Spleen (tissue), 11 donors: ENCODE results near the gene MYF5. TPM values are rescaled to one million over a fixed set of nuclear protein-coding genes. Genes with fewer than 3 reads are reported as not detected.

Experiments used
- DNase-seq: peaks from one replicate; pipeline ENCODE4 v3.0.0-alpha.2; 2020
- H3K27ac ChIP-seq, 8 donors: fragments of 200-600 bp; sonication (generic) in 7 of 8; 1 replicate in 4 of 8; 2 replicates in 4 of 8; pipeline versions ENCODE4 v1.5.0 to v1.8.0; 2016 to 2021; ENCODE audit warnings: inconsistent platforms in 4 of 8, mild to moderate bottlenecking in 4 of 8, moderate library complexity in 1 of 8
- H3K27me3 ChIP-seq, 7 donors: fragments of 200-600 bp; sonication (generic) in 6 of 7; replicated peaks in 1 of 7; 1 replicate in 4 of 7; 2 replicates in 3 of 7; pipeline versions ENCODE4 v1.5.0 to v1.8.0; 2016 to 2021; ENCODE audit warnings: inconsistent platforms in 3 of 7, mild to moderate bottlenecking in 1 of 7
- H3K36me3 ChIP-seq, 6 donors: fragments of 200-600 bp; sonication (generic) in 5 of 6; 1 replicate in 4 of 6; 2 replicates in 2 of 6; pipeline versions ENCODE4 v1.5.0 to v1.8.0; 2016 to 2021; ENCODE audit warnings: inconsistent platforms in 2 of 6
- H3K4me1 ChIP-seq, 6 donors: fragments of 200-600 bp; sonication (generic) in 5 of 6; 1 replicate in 3 of 6; 2 replicates in 3 of 6; pipeline versions ENCODE4 v1.5.0 to v1.8.0; 2016 to 2021; ENCODE audit warnings: inconsistent platforms in 3 of 6
- H3K4me3 ChIP-seq, 8 donors: fragments of 200-600 bp; sonication (generic) in 7 of 8; 1 replicate in 4 of 8; 2 replicates in 4 of 8; pipeline versions ENCODE4 v1.5.0 to v1.8.0; 2016 to 2021; ENCODE audit warnings: inconsistent platforms in 4 of 8, mild to moderate bottlenecking in 4 of 8, moderate library complexity in 2 of 8
- H3K9me3 ChIP-seq, 8 donors: fragments of 200-600 bp; sonication (generic) in 7 of 8; 1 replicate in 4 of 8; 2 replicates in 4 of 8; pipeline versions ENCODE4 v1.5.0 to v1.8.0; 2016 to 2021; ENCODE audit warnings: inconsistent platforms in 4 of 8
- POLR2A ChIP-seq, 3 donors: fragments of 450-650 bp; IDR thresholded peaks; one replicate each; pipeline ENCODE4 v1.5.1; 2017; ENCODE audit warnings: antibody characterized with exemption in 3 of 3, mild to moderate bottlenecking in 1 of 3
- POLR2AphosphoS5 ChIP-seq, 3 donors: sonication (generic); formaldehyde crosslinking; IDR thresholded peaks; one replicate each; pipeline ENCODE4 v1.5.1; 2017; ENCODE audit warnings: antibody characterized with exemption in 3 of 3
- WGBS, 5 donors: extraction: QIAGEN DNeasy Blood & Tissue Kit in 3 of 5; methylation state at CpG; one replicate each; pipeline versions ENCODE4 v1.1.5 to v1.1.7; 2013 to 2018; 5-methylcytosine and 5-hydroxymethylcytosine counted together
- intact Hi-C: fragments of 100-400 bp; cut with DNase I; formaldehyde crosslinking; loops from one replicate; pipeline ENCODE4 v1.15.0; 2023; ENCODE audit warnings: low total_unique reads
- polyA plus RNA-seq, 3 donors: library from polyadenylated mRNA; stranded (reverse); fragments of 200-250 nt; gene quantifications; one replicate each; pipeline ENCODE4 v1.2.1, GENCODE V29; 2013
- total RNA-seq, 7 donors: library from RNA; depleted of rRNA in 3 of 7; stranded (reverse); fragments of >200 nt in 3 of 7; fragmentation: NEBNext Ultra II Directional in 4 of 7; extraction: Animal tissue kit (Norgen Biotek cat#: 25700) in 4 of 7; gene quantifications; one replicate each; pipeline versions ENCODE4 v1.1.0 to v1.2.1, GENCODE V29; 2016 to 2021
- TF ChIP-seq, protein P1 (sequence below), 11 experiments: fragments of 200-600 bp in 7 of 11; fragments of 450-650 bp in 4 of 11; sonication (generic) in 4 of 11; IDR thresholded peaks in 8 of 11; conservative IDR thresholded peaks in 3 of 11; 1 replicate in 7 of 11; 2 replicates in 4 of 11; pipeline versions ENCODE4 v1.4.0 to v1.8.0; 2016 to 2021; ENCODE audit warnings: antibody characterized with exemption in 11 of 11, inconsistent platforms in 4 of 11, mild to moderate bottlenecking in 1 of 11
- donor health status: healthy with polysubstance abuse.
- donor health status: DM: no; HTN: no; CAD: no; lungs with moderate emphysema.
- donor health status: DM: no; HTN: no; CAD: no.
- donor health status: Bipolar disorder and iron deficiency.
- donor health status: healthy.
- donor health status: DM: no; HTN: no; CAD: no.
- donor health status: DM: yes; HTN: yes; CAD: no.

The MYF5 gene
- total and polyA plus RNA-seq, 10 donors, result not detected

DNA sequence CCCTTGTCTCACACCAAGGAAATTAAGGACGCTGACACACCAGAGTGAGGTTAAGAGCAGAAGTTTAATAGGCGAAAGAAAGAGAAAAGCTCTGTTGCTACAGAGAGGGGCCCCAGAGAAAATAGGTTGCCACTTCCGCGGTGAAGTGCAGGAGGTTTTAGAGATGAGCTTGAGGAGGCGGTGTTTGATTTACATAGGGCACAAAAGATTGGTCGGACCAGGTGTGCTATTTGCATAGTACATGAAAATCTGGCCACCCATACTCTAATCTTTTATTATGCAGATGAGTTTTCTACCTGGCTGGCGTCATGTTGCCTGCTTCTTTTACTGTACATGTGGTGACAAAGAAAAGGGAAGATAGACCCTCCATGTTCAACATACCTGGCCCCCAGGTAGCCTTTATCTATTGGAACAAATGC lies 32.6 kb upstream of the MYF5 start:
- Histone ChIP-seq H3K9me3 (peaks cover 0 to 8% (median 0%) of the 10 kb centered on the region in 8 donors), H3K36me3 (no peaks in the 10 kb centered on the region), H3K27me3 (no peaks in the 10 kb centered on the region), H3K4me1 (no peaks in the 10 kb centered on the region), H3K4me3 (no peak overlapping the region), H3K27ac (no peak overlapping the region)
- no peak for TF ChIP-seq POLR2AphosphoS5 (IDR thresholded peaks at IDR 0.05)
- TF ChIP-seq POLR2A (IDR thresholded peaks at IDR 0.05), result no peak
- TF ChIP-seq, protein P1, sequence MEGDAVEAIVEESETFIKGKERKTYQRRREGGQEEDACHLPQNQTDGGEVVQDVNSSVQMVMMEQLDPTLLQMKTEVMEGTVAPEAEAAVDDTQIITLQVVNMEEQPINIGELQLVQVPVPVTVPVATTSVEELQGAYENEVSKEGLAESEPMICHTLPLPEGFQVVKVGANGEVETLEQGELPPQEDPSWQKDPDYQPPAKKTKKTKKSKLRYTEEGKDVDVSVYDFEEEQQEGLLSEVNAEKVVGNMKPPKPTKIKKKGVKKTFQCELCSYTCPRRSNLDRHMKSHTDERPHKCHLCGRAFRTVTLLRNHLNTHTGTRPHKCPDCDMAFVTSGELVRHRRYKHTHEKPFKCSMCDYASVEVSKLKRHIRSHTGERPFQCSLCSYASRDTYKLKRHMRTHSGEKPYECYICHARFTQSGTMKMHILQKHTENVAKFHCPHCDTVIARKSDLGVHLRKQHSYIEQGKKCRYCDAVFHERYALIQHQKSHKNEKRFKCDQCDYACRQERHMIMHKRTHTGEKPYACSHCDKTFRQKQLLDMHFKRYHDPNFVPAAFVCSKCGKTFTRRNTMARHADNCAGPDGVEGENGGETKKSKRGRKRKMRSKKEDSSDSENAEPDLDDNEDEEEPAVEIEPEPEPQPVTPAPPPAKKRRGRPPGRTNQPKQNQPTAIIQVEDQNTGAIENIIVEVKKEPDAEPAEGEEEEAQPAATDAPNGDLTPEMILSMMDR (IDR thresholded peaks at IDR 0.05 in 8 of 11, conservative IDR thresholded peaks at IDR 0.05 in 3 of 11), result no peak
- no peak for DNase-seq
- intact Hi-C loops, result no loop called here
- WGBS, 5 donors, result 46 to 64% (median 54%) methylated on average over 7 of the region's 7 CpGs

DNA sequence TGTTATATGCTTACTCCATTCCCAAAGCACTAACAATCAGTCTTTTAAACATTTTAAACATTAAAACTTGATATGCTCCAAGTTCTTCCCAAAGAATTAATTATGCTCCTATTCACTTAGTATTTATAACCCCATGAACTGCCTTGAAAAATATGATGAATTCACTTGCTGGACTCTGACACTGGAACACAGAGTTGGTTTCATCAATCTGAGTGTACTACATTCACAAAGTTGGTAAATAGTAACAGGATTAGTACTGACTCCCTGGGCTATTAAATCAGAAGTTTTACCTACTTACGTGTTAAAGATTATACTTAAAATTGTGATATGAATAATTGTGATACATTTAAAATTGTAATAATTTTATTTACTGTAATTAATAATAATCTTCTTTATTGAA lies 26.6 kb upstream of the MYF5 start:
- Histone ChIP-seq H3K27me3 (no peaks in the 10 kb centered on the region), H3K4me3 (no peak overlapping the region), H3K4me1 (no peaks in the 10 kb centered on the region), H3K27ac (no peak overlapping the region), H3K9me3 (peaks cover 0 to 8% (median 0%) of the 10 kb centered on the region in 8 donors), H3K36me3 (no peaks in the 10 kb centered on the region)
- TF ChIP-seq POLR2A (IDR thresholded peaks at IDR 0.05) (no peak), POLR2AphosphoS5 (IDR thresholded peaks at IDR 0.05) (no peak)
- TF ChIP-seq, protein P1 (IDR thresholded peaks at IDR 0.05 in 8 of 11, conservative IDR thresholded peaks at IDR 0.05 in 3 of 11), result no peak
- no peak for DNase-seq
- intact Hi-C loops, result no loop called here
- WGBS, 5 donors, result 81 to 94% (median 89%) methylated on average over 1 of the region's 1 CpG

DNA sequence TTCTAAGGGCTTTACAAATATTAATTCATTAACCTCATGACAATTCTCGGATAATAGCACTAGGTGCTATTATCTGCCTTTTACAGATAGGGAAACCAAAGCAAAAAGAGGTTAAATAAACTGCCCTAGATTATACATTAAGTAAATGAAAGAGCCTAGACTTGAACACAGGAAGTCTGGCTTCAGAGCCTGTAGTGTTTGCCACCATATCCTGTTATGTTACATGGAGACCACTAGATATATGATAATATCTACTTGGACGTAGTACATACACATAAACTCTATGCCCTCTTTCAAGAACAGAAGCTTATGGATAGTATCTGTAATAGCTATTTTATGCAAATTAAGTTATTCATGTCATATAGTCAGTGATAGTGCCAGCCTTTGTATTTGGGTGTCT lies 26.2 kb upstream of the MYF5 start:
- TF ChIP-seq POLR2AphosphoS5 (IDR thresholded peaks at IDR 0.05), result no peak
- TF ChIP-seq, protein P1 (IDR thresholded peaks at IDR 0.05 in 8 of 11, conservative IDR thresholded peaks at IDR 0.05 in 3 of 11), result no peak
- TF ChIP-seq POLR2A (IDR thresholded peaks at IDR 0.05), result no peak
- Histone ChIP-seq H3K36me3 (no peaks in the 10 kb centered on the region), H3K4me3 (no peak overlapping the region), H3K27ac (no peak overlapping the region), H3K9me3 (peaks cover 0 to 8% (median 0%) of the 10 kb centered on the region in 8 donors), H3K27me3 (no peaks in the 10 kb centered on the region), H3K4me1 (no peaks in the 10 kb centered on the region)
- no peak for DNase-seq
- intact Hi-C loops, result no loop called here
- 42 to 61% (median 48%) methylated on average over 2 of the region's 2 CpGs for WGBS, 5 donors

DNA sequence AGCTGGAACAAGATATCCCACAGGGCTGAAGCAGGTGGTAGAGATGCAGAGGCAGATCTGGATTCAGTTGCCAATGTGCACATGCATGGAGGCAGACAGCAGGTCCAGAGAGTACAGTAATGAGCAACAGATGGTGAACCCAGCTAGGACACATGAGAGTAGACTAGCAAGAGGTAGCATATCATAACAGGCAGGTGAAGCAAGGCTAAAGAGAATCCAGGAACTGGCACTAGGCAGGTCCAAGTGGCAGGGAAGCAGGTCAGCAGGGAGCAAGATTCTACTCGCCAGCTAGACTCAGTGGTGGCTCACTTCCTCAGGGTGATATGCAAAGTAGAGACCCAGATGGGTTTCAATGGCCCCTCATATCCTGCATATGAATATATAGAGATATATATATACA lies 24.6 kb upstream of the MYF5 start:
- intact Hi-C loops, result no loop called here
- no peak for TF ChIP-seq POLR2A (IDR thresholded peaks at IDR 0.05)
- TF ChIP-seq, protein P1 (IDR thresholded peaks at IDR 0.05 in 8 of 11, conservative IDR thresholded peaks at IDR 0.05 in 3 of 11), result no peak
- no peak for TF ChIP-seq POLR2AphosphoS5 (IDR thresholded peaks at IDR 0.05)
- H3K4me3 ChIP-seq, result no peak overlapping the region
- 60 to 81% (median 72%) methylated on average over 1 of the region's 1 CpG for WGBS, 5 donors
- H3K27me3 ChIP-seq, result no peaks in the 10 kb centered on the region
- no peak for DNase-seq
- H3K4me1 ChIP-seq, result no peaks in the 10 kb centered on the region
- no peaks in the 10 kb centered on the region for H3K36me3 ChIP-seq
- H3K9me3 ChIP-seq, result peaks cover 0 to 4% (median 0%) of the 10 kb centered on the region in 8 donors
- H3K27ac ChIP-seq, result no peak overlapping the region
